Type B pancreatic cell (in vitro differentiated cells): ENCODE data around the gene CYP4B1. TPM values are rescaled to one million over a fixed set of nuclear protein-coding genes. Genes with fewer than 3 reads are reported as not detected.
"Not testable (repeated sequence)": the region's sequence is repeated elsewhere in the genome, so short reads cannot be mapped to it uniquely, and the experiment has no call there.

ENCODE experiments used
- DNase-seq: peaks from one replicate; pipeline ENCODE4 v3.0.0; 2021; ENCODE audit warnings: mixed read lengths; ENCODE audit not compliant: unreplicated experiment; ENCODE audit errors: extremely low spot score
- H3K27ac Mint-ChIP-seq: 2 replicates; pipeline ENCODE4 v1.8.0; 2021; ENCODE audit warnings: mild to moderate bottlenecking, mixed read lengths
- H3K27me3 Mint-ChIP-seq: 2 replicates; pipeline ENCODE4 v1.8.0; 2021; ENCODE audit warnings: mixed read lengths
- H3K36me3 Mint-ChIP-seq: 2 replicates; pipeline ENCODE4 v1.8.0; 2021; ENCODE audit warnings: mixed read lengths
- H3K4me1 Mint-ChIP-seq: one replicate; pipeline ENCODE4 v1.8.0; 2021; ENCODE audit warnings: mixed read lengths; ENCODE audit not compliant: unreplicated experiment
- H3K4me3 Mint-ChIP-seq: 2 replicates; pipeline ENCODE4 v1.8.0; 2021; ENCODE audit warnings: mild to moderate bottlenecking, mixed read lengths
- H3K9me3 Mint-ChIP-seq: 2 replicates; pipeline ENCODE4 v1.8.0; 2021; ENCODE audit warnings: mixed read lengths
- total RNA-seq: library from RNA; stranded (reverse); gene quantifications from 2 replicates; pipeline ENCODE4 v1.2.1, GENCODE V29; 2021; ENCODE audit warnings: low replicate concordance
- TF ChIP-seq, protein P1 (sequence below): fragments of 200-600 bp; sonication (generic); conservative IDR thresholded peaks from 2 replicates; pipeline ENCODE4 v1.5.0; 2021; ENCODE audit warnings: antibody characterized with exemption, mild to moderate bottlenecking

The CYP4B1 gene
- total RNA-seq, 1 donor from 2014 or later = 25.7 TPM

DNA sequence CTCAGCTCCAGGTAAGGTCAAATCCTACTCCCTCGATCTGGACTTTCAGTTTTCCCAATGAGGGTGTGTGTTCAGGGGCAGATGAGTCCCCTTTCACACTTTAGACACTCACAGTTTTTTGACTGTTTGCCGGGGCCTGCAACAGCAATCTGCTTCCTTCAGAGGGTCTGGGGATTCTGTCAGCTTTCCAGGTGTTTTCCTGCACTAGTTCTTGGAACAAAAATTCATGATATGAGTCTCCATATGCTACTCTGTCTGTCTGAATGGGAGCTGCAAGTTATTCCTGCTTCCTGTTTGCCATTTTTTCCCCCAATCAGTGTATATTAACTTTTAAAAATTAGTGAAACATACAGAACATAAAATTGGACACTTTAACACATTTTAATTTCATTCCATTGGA is 24.3 kb downstream of the CYP4B1 start:
- Mint-ChIP-seq H3K4me3 (no peak overlapping the region), H3K27ac (no peak overlapping the region), H3K27me3 (no peaks in the 10 kb centered on the region), H3K9me3 (no peaks in the 10 kb centered on the region), H3K4me1 (no peaks in the 10 kb centered on the region), H3K36me3 (no peaks in the 10 kb centered on the region)
- TF ChIP-seq, protein P1, sequence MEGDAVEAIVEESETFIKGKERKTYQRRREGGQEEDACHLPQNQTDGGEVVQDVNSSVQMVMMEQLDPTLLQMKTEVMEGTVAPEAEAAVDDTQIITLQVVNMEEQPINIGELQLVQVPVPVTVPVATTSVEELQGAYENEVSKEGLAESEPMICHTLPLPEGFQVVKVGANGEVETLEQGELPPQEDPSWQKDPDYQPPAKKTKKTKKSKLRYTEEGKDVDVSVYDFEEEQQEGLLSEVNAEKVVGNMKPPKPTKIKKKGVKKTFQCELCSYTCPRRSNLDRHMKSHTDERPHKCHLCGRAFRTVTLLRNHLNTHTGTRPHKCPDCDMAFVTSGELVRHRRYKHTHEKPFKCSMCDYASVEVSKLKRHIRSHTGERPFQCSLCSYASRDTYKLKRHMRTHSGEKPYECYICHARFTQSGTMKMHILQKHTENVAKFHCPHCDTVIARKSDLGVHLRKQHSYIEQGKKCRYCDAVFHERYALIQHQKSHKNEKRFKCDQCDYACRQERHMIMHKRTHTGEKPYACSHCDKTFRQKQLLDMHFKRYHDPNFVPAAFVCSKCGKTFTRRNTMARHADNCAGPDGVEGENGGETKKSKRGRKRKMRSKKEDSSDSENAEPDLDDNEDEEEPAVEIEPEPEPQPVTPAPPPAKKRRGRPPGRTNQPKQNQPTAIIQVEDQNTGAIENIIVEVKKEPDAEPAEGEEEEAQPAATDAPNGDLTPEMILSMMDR = no peak
- DNase-seq = no peak

GRCh38 chr1:46826892-46827291 is 28.0 kb downstream of the CYP4B1 start:
- H3K9me3 Mint-ChIP-seq, H3K27me3 Mint-ChIP-seq, H3K27ac Mint-ChIP-seq, DNase-seq, H3K36me3 Mint-ChIP-seq, H3K4me3 Mint-ChIP-seq, H3K4me1 Mint-ChIP-seq: not testable (repeated sequence)

DNA sequence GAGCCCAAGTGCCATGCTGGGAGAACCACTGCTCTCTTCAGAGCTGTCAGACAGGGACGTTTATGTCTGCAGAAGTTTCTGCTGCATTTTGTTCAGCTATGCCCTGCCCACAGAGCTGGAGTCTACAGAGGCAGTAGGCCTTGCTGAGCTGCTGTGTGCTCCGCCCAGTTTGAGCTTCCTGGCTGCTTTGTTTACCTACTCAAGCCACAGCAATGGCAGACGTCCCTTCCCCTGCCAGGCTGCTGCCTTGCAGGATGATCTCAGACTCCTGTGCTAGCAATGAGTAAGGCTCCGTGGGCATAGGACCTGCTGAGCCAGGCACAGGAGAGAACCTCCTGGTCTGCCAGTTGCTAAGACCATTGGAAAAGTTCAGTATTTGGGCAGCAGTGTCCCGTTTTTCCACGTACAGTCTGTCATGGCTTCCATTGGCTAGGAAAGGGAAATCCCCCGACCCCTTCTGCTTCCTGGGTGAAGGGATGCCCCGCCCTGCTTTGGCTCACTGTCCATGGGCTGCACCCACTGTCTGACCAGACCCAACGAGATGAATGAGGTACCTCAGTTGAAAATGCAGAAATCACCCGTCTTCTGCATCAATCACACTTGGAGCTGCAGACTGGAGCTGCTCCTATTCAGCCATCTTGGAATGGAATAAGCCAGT is 31.9 kb downstream of the CYP4B1 start:
- no peak overlapping the region for H3K4me3 Mint-ChIP-seq
- no peaks in the 10 kb centered on the region for H3K4me1 Mint-ChIP-seq
- H3K36me3 Mint-ChIP-seq = no peaks in the 10 kb centered on the region
- TF ChIP-seq, protein P1 = no peak
- no peaks in the 10 kb centered on the region for H3K9me3 Mint-ChIP-seq
- H3K27me3 Mint-ChIP-seq = no peaks in the 10 kb centered on the region
- no peak overlapping the region for H3K27ac Mint-ChIP-seq
- no peak for DNase-seq

- not testable (repeated sequence) for H3K4me1 Mint-ChIP-seq, H3K27ac Mint-ChIP-seq, DNase-seq, H3K27me3 Mint-ChIP-seq, H3K36me3 Mint-ChIP-seq, H3K9me3 Mint-ChIP-seq, H3K4me3 Mint-ChIP-seq
Measured at GRCh38 chr1:46835469-46835868, 36.6 kb downstream of the CYP4B1 start.

DNA sequence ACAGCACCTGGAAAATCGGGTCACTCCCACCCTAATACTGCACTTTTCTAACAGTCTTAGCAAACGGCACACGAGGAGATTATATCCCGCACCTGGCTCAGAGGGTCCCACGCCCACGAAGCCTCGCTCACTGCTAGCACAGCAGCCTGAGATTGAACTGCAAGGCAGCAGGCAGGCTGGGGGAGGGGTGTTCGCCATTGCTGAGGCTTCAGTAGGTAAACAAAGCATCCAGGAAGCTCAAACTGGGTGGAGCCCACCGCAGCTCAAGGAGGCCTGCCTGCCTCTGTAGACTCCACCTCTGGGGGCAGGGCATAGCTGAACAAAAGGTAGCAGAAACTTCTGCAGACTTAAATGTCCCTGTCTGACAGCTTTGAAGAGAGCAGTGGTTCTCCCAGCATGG is 47.5 kb downstream of the CYP4B1 start:
- H3K27me3 Mint-ChIP-seq = peaks cover 13% of the 10 kb centered on the region
- H3K36me3 Mint-ChIP-seq, DNase-seq, H3K4me3 Mint-ChIP-seq, H3K27ac Mint-ChIP-seq, H3K9me3 Mint-ChIP-seq, H3K4me1 Mint-ChIP-seq: not testable (repeated sequence)

GRCh38 chr1:46857660-46858065 is 58.8 kb downstream of the CYP4B1 start:
- not testable (repeated sequence) for H3K36me3 Mint-ChIP-seq, DNase-seq, H3K9me3 Mint-ChIP-seq, H3K4me1 Mint-ChIP-seq, H3K27me3 Mint-ChIP-seq
- H3K27ac Mint-ChIP-seq = peak overlapping the region; percentile 94
- peak overlapping the region; percentile 34 for H3K4me3 Mint-ChIP-seq

- Mint-ChIP-seq H3K4me1 (no peaks in the 10 kb centered on the region), H3K9me3 (peaks cover 4% of the 10 kb centered on the region), H3K27me3 (no peaks in the 10 kb centered on the region), H3K27ac (no peak overlapping the region), H3K36me3 (no peaks in the 10 kb centered on the region), H3K4me3 (no peak overlapping the region)
- no peak for DNase-seq
- TF ChIP-seq, protein P1 = no peak
Measured at GRCh38 chr1:46862348-46862747, 63.5 kb downstream of the CYP4B1 start.

Other genes with a start within 250 kb of the CYP4B1 start
- gene KNCN, start 247.4 kb upstream of the CYP4B1 start, total RNA-seq = not detected in 2 replicates
- 29.4 and 39.7 TPM in 2 replicates for gene MKNK1, start 194.8 kb upstream of the CYP4B1 start, total RNA-seq
- 5.7 and 6.8 TPM in 2 replicates for gene MOB3C, start 182.2 kb upstream of the CYP4B1 start, total RNA-seq
- 45.9 and 55.7 TPM in 2 replicates for gene ATPAF1, start 130.7 kb upstream of the CYP4B1 start, total RNA-seq
- gene TEX38, start 127.2 kb upstream of the CYP4B1 start, total RNA-seq = not detected in 2 replicates
- 64.6 and 101 TPM in 2 replicates for gene EFCAB14, start 79.9 kb upstream of the CYP4B1 start, total RNA-seq
- gene CYP4A11, start 142.4 kb downstream of the CYP4B1 start, total RNA-seq = not detected in 2 replicates
- 0.31 and 1.8 TPM in 2 replicates for gene CYP4X1, start 224.6 kb downstream of the CYP4B1 start, total RNA-seq